H9 (cell line): Measurements from ENCODE around the gene CLIP4. TPM values are rescaled to one million over a fixed set of nuclear protein-coding genes. Genes with fewer than 3 reads are reported as not detected.

ENCODE experiments used
- DNase-seq: peaks from one replicate; pipeline ENCODE4 v3.0.0-alpha.2; 2017
- H2AFZ ChIP-seq: one replicate; pipeline ENCODE4 v1.6.1; 2013; ENCODE audit warnings: mild to moderate bottlenecking, low read length, control low read depth, moderate library complexity
- H2AK5ac ChIP-seq: 2 replicates; pipeline ENCODE4 v1.6.1; 2013; ENCODE audit warnings: low read length, control low read depth, mixed read lengths; ENCODE audit not compliant: insufficient read length
- H2BK120ac ChIP-seq: one replicate; pipeline ENCODE4 v1.6.1; 2013; ENCODE audit warnings: low read depth, mild to moderate bottlenecking, low read length, control low read depth, inconsistent platforms; ENCODE audit not compliant: poor library complexity, severe bottlenecking
- H2BK12ac ChIP-seq: 2 replicates; pipeline ENCODE4 v1.6.1; 2013; ENCODE audit warnings: low read length, control low read depth, mixed read lengths, low read depth; ENCODE audit not compliant: insufficient read length
- H2BK15ac ChIP-seq: 2 replicates; pipeline ENCODE4 v1.6.1; 2013; ENCODE audit warnings: low read depth, low read length, control low read depth
- H2BK20ac ChIP-seq: one replicate; pipeline ENCODE4 v1.6.1; 2013; ENCODE audit warnings: low read depth, mild to moderate bottlenecking, low read length, control low read depth, inconsistent platforms; ENCODE audit not compliant: poor library complexity, severe bottlenecking
- H2BK5ac ChIP-seq: 2 replicates; pipeline ENCODE4 v1.6.1; 2013; ENCODE audit warnings: low read length, control low read depth, mixed read lengths; ENCODE audit not compliant: insufficient read length
- H3K14ac ChIP-seq: 2 replicates; pipeline ENCODE4 v1.6.1; 2013; ENCODE audit warnings: low read length, control low read depth; ENCODE audit not compliant: insufficient read depth
- H3K18ac ChIP-seq: 2 replicates; pipeline ENCODE4 v1.6.1; 2013; ENCODE audit warnings: low read depth, mild to moderate bottlenecking, mixed read lengths, low read length, control low read depth; ENCODE audit not compliant: insufficient read length
- H3K23ac ChIP-seq: 2 replicates; pipeline ENCODE4 v1.6.1; 2013; ENCODE audit warnings: low read length, control low read depth, mixed read lengths, low read depth; ENCODE audit not compliant: insufficient read length
- H3K23me2 ChIP-seq: 2 replicates; pipeline ENCODE4 v1.6.1; 2013; ENCODE audit warnings: low read depth, mild to moderate bottlenecking, mixed read lengths, low read length, control low read depth; ENCODE audit not compliant: insufficient read length, poor library complexity, severe bottlenecking
- H3K27ac ChIP-seq: 2 replicates; pipeline ENCODE4 v1.5.1; 2013; ENCODE audit warnings: low read length, control low read depth, mixed read lengths, low read depth; ENCODE audit not compliant: insufficient read length
- H3K27me3 ChIP-seq: 2 replicates; pipeline ENCODE4 v1.6.1; 2013; ENCODE audit warnings: low read length, control low read depth, inconsistent platforms; ENCODE audit not compliant: insufficient read depth
- H3K4ac ChIP-seq: 2 replicates; pipeline ENCODE4 v1.6.1; 2013; ENCODE audit warnings: low read depth, mild to moderate bottlenecking, control low read depth, inconsistent platforms, low read length, moderate library complexity
- H3K4me1 ChIP-seq: 2 replicates; pipeline ENCODE4 v1.6.1; 2013; ENCODE audit warnings: low read length, control low read depth, inconsistent platforms; ENCODE audit not compliant: insufficient read depth
- H3K4me2 ChIP-seq: 2 replicates; pipeline ENCODE4 v1.6.1; 2013; ENCODE audit warnings: low read length, control low read depth, mixed read lengths; ENCODE audit not compliant: insufficient read length, insufficient read depth
- H3K56ac ChIP-seq: 2 replicates; pipeline ENCODE4 v1.6.1; 2013; ENCODE audit warnings: low read depth, mild to moderate bottlenecking, mixed read lengths, low read length, control low read depth; ENCODE audit not compliant: insufficient read length
- H3K79me1 ChIP-seq: 2 replicates; pipeline ENCODE4 v1.6.1; 2013; ENCODE audit warnings: low read depth, mild to moderate bottlenecking, moderate library complexity, low read length, control low read depth, inconsistent platforms; ENCODE audit not compliant: insufficient read depth, poor library complexity, severe bottlenecking
- H3K79me2 ChIP-seq: 2 replicates; pipeline ENCODE4 v1.6.1; 2013; ENCODE audit warnings: low read length, control low read depth, inconsistent platforms; ENCODE audit not compliant: insufficient read depth
- H3K9ac ChIP-seq: 2 replicates; pipeline ENCODE4 v1.6.1; 2013; ENCODE audit warnings: low read length, control low read depth, mixed read lengths; ENCODE audit not compliant: insufficient read length; ENCODE audit errors: extremely low read depth
- H3K9me3 ChIP-seq: one replicate; pipeline ENCODE4 v1.6.1; 2013; ENCODE audit warnings: low read depth, low read length, inconsistent platforms; ENCODE audit not compliant: control insufficient read depth
- H3T11ph ChIP-seq: one replicate; pipeline ENCODE4 v1.6.1; 2013; ENCODE audit warnings: mild to moderate bottlenecking, low read length, control low read depth, inconsistent platforms
- H4K20me1 ChIP-seq: one replicate; pipeline ENCODE4 v1.6.1; 2013; ENCODE audit not compliant: control insufficient read depth, insufficient read length, insufficient read depth
- H4K5ac ChIP-seq: 2 replicates; pipeline ENCODE4 v1.6.1; 2013; ENCODE audit warnings: low read depth, mild to moderate bottlenecking, mixed read lengths, low read length, control low read depth; ENCODE audit not compliant: insufficient read length
- H4K8ac ChIP-seq: replicated peaks from 2 replicates; pipeline ENCODE4 v1.6.1; 2013; ENCODE audit warnings: low read length, control low read depth, mixed read lengths, low read depth; ENCODE audit not compliant: insufficient read length
- H4K91ac ChIP-seq: 2 replicates; pipeline ENCODE4 v1.6.1; 2013; ENCODE audit warnings: low read depth, mild to moderate bottlenecking, moderate library complexity, mixed read lengths, low read length, control low read depth; ENCODE audit not compliant: insufficient read length
- H3K27ac Mint-ChIP-seq, 3 experiments: 2 replicates in 2 of 3; 3 replicates in 1 of 3; pipeline ENCODE4 v1.8.0; 2020 to 2021; ENCODE audit warnings: mixed read lengths in 3 of 3, mild to moderate bottlenecking in 1 of 3, moderate library complexity in 1 of 3
- H3K27me3 Mint-ChIP-seq: 2 replicates; pipeline ENCODE4 v1.8.0; 2021; ENCODE audit warnings: low read depth, mild to moderate bottlenecking, moderate library complexity, mixed read lengths
- H3K36me3 Mint-ChIP-seq, 3 experiments: 2 replicates in 2 of 3; 3 replicates in 1 of 3; pipeline ENCODE4 v1.8.0; 2020 to 2021; ENCODE audit warnings: low read depth in 3 of 3, mixed read lengths in 3 of 3; ENCODE audit not compliant: insufficient read depth in 1 of 3
- H3K4me1 Mint-ChIP-seq, 2 experiments: 2 replicates each; pipeline ENCODE4 v1.8.0; 2020; ENCODE audit warnings: mixed read lengths in 2 of 2
- H3K4me3 Mint-ChIP-seq, 2 experiments: 2 replicates in 1 of 2; 3 replicates in 1 of 2; pipeline ENCODE4 v1.8.0; 2020 to 2021; ENCODE audit warnings: mild to moderate bottlenecking in 2 of 2, mixed read lengths in 2 of 2, moderate library complexity in 1 of 2
- H3K9me3 Mint-ChIP-seq, 2 experiments: 2 replicates in 1 of 2; 3 replicates in 1 of 2; pipeline ENCODE4 v1.8.0; 2020; ENCODE audit warnings: mild to moderate bottlenecking in 2 of 2, mixed read lengths in 2 of 2, moderate library complexity in 1 of 2
- CTCF ChIP-seq: fragments of 200-600 bp; sonication (generic); conservative IDR thresholded peaks from 3 replicates; pipeline ENCODE4 v1.8.0; 2021; ENCODE audit warnings: antibody characterized with exemption, mild to moderate bottlenecking
- WGBS: extraction: QIAGEN DNeasy Blood & Tissue Kit; methylation state at CpG from one replicate; pipeline ENCODE4 v1.1.7; 2013; ENCODE audit warnings: missing lambda C conversion rate, low lambda C conversion rate, mixed read lengths; ENCODE audit not compliant: insufficient read length; ENCODE audit errors: extremely low coverage; 5-methylcytosine and 5-hydroxymethylcytosine counted together
- total RNA-seq: library from RNA; stranded (reverse); gene quantifications from 2 replicates; pipeline ENCODE4 v1.2.1, GENCODE V29; 2021

Gene CLIP4
- total RNA-seq, 1 experiment from 2014 or later: 0.66 TPM

GRCh38 chr2:29104688-29105087, 10.5 kb upstream of the CLIP4 start:
- WGBS: no CpG with 5 or more reads among the region's 5 CpGs
- no peaks in the 10 kb centered on the region for H3K27me3 ChIP-seq

More at GRCh38 chr2:29104688-29105087, 10.5 kb upstream of the CLIP4 start:
- H3K27ac Mint-ChIP-seq: peak overlapping the region in 1 of 3 experiments; percentile 48; a peak in 1 of 7 replicates
- Histone ChIP-seq H3K18ac (no peak overlapping the region), H3K4me1 (no peaks in the 10 kb centered on the region), H4K91ac (no peak overlapping the region), H2BK5ac (no peak overlapping the region), H2BK120ac (no peak overlapping the region), H2BK15ac (no peak overlapping the region), H3K27ac (no peak overlapping the region), H2BK20ac (no peak overlapping the region), H4K20me1 (no peaks in the 10 kb centered on the region), H3K14ac (no peak overlapping the region), H2AK5ac (no peak overlapping the region), H3T11ph (no peak overlapping the region), H4K8ac (no peak overlapping the region), H3K56ac (no peak overlapping the region), H3K23me2 (no peaks in the 10 kb centered on the region), H3K4me2 (no peak overlapping the region), H2BK12ac (no peak overlapping the region), H3K79me1 (no peaks in the 10 kb centered on the region), H3K23ac (no peak overlapping the region), H2AFZ (no peak overlapping the region), H3K79me2 (no peaks in the 10 kb centered on the region), H4K5ac (no peak overlapping the region), H3K4ac (no peak overlapping the region), H3K9ac (no peak overlapping the region), H3K9me3 (peaks cover 4% of the 10 kb centered on the region)
- no peak for TF ChIP-seq CTCF
- no peak overlapping the region for H3K4me3 Mint-ChIP-seq
- no peak for DNase-seq
- peaks cover 7 to 11% of the 10 kb centered on the region in 2 experiments; a peak in 4 of 5 replicates for H3K9me3 Mint-ChIP-seq
- H3K4me1 Mint-ChIP-seq: no peaks in the 10 kb centered on the region
- peaks cover 6% of the 10 kb centered on the region for H3K27me3 Mint-ChIP-seq
- H3K36me3 Mint-ChIP-seq: peaks cover 0 to 7% (median 3%) of the 10 kb centered on the region in 3 experiments; a peak in 4 of 7 replicates
